DMS114 treated with DMSO at 0.1 percent for 48 hours (cell line): ENCODE measurements around the gene B3GALT5.
"Not testable (repeated sequence)": the region's sequence is repeated elsewhere in the genome, so short reads cannot be mapped to it uniquely, and the experiment has no call there.

Source experiments
- DNase-seq: peaks from one replicate; lab custom pipeline; 2025; ENCODE audit not compliant: unreplicated experiment; lab: John Stamatoyannopoulos, UW

B3GALT5 gene

GRCh38 chr21:39612233-39613040 is at the start of gene B3GALT5:
Gene B3GALT5 (plus strand): TSS chr21:39612940. CDS start chr21:39660560, 47,620 bp downstream.
- no peak for DNase-seq

- DNase-seq, result no peak
Measured at GRCh38 chr21:39564200-39564599, 48.5 kb upstream of the B3GALT5 start.

- DNase-seq, result no peak
Measured at GRCh38 chr21:39567180-39567972, 45.4 kb upstream of the B3GALT5 start.

- no peak for DNase-seq
Measured at GRCh38 chr21:39568361-39568760, 44.4 kb upstream of the B3GALT5 start.

- DNase-seq, result no peak
Measured at GRCh38 chr21:39575775-39576174, 37.0 kb upstream of the B3GALT5 start.

GRCh38 chr21:39576518-39577128 is 36.1 kb upstream of the B3GALT5 start:
- DNase-seq, result no peak

GRCh38 chr21:39579734-39580332 is 32.9 kb upstream of the B3GALT5 start:
- DNase-seq, result no peak

- DNase-seq, result no peak
Measured at GRCh38 chr21:39580744-39581143, 32.0 kb upstream of the B3GALT5 start.

- DNase-seq, result no peak
Measured at GRCh38 chr21:39581414-39581813, 31.3 kb upstream of the B3GALT5 start.

- DNase-seq, result no peak
Measured at GRCh38 chr21:39582749-39583148, 30.0 kb upstream of the B3GALT5 start.

GRCh38 chr21:39583586-39583985 is 29.2 kb upstream of the B3GALT5 start:
- not testable (repeated sequence) for DNase-seq

GRCh38 chr21:39587376-39587775 is 25.4 kb upstream of the B3GALT5 start:
- no peak for DNase-seq

- no peak for DNase-seq
Measured at GRCh38 chr21:39588884-39589283, 23.9 kb upstream of the B3GALT5 start.

- DNase-seq, result no peak
Measured at GRCh38 chr21:39593522-39593921, 19.2 kb upstream of the B3GALT5 start.

- no peak for DNase-seq
Measured at GRCh38 chr21:39595465-39595864, 17.3 kb upstream of the B3GALT5 start.

GRCh38 chr21:39597595-39597994 is 15.1 kb upstream of the B3GALT5 start:
- no peak for DNase-seq

GRCh38 chr21:39599191-39599970 is 13.4 kb upstream of the B3GALT5 start:
- DNase-seq, result no peak

GRCh38 chr21:39601187-39601928 is 11.4 kb upstream of the B3GALT5 start:
- DNase-seq, result no peak

- no peak for DNase-seq
Measured at GRCh38 chr21:39602076-39602689, 10.6 kb upstream of the B3GALT5 start.
